Vagina (tissue), 2 donors: ENCODE measurements around the gene MORC3. TPM values are rescaled to one million over a fixed set of nuclear protein-coding genes. Genes with fewer than 3 reads are reported as not detected.

Experiments used
- DNase-seq, 2 donors: peaks; one replicate each; pipeline ENCODE4 v3.0.0-alpha.2; 2017; ENCODE audit errors: extremely low spot score in 2 of 2
- H3K27ac ChIP-seq: fragments of 200-600 bp; sonication (generic); one replicate; pipeline ENCODE4 v1.5.1; 2019
- H3K27me3 ChIP-seq: fragments of 200-600 bp; sonication (generic); one replicate; pipeline ENCODE4 v1.5.1; 2019
- H3K36me3 ChIP-seq, 2 donors: fragments of 200-600 bp; sonication (generic); one replicate each; pipeline ENCODE4 v1.5.1; 2017 to 2019
- H3K4me1 ChIP-seq: fragments of 200-600 bp; sonication (generic); one replicate; pipeline ENCODE4 v1.5.1; 2019
- H3K4me3 ChIP-seq, 2 donors: fragments of 200-600 bp; sonication (generic); 1 replicate in 1 of 2; 2 replicates in 1 of 2; pipeline ENCODE4 v1.5.1; 2016 to 2019
- H3K9me3 ChIP-seq: fragments of 200-600 bp; sonication (generic); one replicate; pipeline ENCODE4 v1.5.1; 2019
- POLR2A ChIP-seq, 2 donors: fragments of 450-650 bp; IDR thresholded peaks; one replicate each; pipeline ENCODE4 v1.6.1; 2017; ENCODE audit warnings: antibody characterized with exemption in 2 of 2, mild to moderate bottlenecking in 2 of 2, moderate library complexity in 2 of 2
- POLR2AphosphoS5 ChIP-seq, 2 donors: sonication (generic); formaldehyde crosslinking; IDR thresholded peaks; one replicate each; pipeline ENCODE4 v1.9.0; 2017; ENCODE audit warnings: antibody characterized with exemption in 2 of 2, mild to moderate bottlenecking in 2 of 2, low read depth in 1 of 2; ENCODE audit not compliant: insufficient read depth in 1 of 2
- intact Hi-C: fragments of 100-400 bp; cut with DNase I; formaldehyde crosslinking; loops from one replicate; pipeline ENCODE4 v1.15.1; 2023
- total RNA-seq: library from RNA; depleted of rRNA; stranded (reverse); fragments of >200 nt; gene quantifications from one replicate; pipeline ENCODE4 v1.2.3, GENCODE V29; 2016
- TF ChIP-seq, protein P1 (sequence below), 3 experiments: fragments of 450-650 bp in 2 of 3; fragments of 200-600 bp in 1 of 3; sonication (generic) in 1 of 3; IDR thresholded peaks; one replicate each; pipeline ENCODE4 v1.5.1; 2017 to 2019; ENCODE audit warnings: antibody characterized with exemption in 3 of 3, mild to moderate bottlenecking in 2 of 3, moderate library complexity in 2 of 3

MORC3 gene
- total RNA-seq, 1 donor from 2014 or later = 51.6 TPM

GRCh38 chr21:36402339-36402738 lies 82.3 kb downstream of the MORC3 start:
- Histone ChIP-seq H3K9me3 (no peaks in the 10 kb centered on the region), H3K27me3 (no peaks in the 10 kb centered on the region), H3K27ac (no peak overlapping the region), H3K4me3 (no peak overlapping the region), H3K4me1 (no peaks in the 10 kb centered on the region), H3K36me3 (no peaks in the 10 kb centered on the region)
- intact Hi-C loops = no loop called here
- no peak for DNase-seq
- TF ChIP-seq, protein P1, sequence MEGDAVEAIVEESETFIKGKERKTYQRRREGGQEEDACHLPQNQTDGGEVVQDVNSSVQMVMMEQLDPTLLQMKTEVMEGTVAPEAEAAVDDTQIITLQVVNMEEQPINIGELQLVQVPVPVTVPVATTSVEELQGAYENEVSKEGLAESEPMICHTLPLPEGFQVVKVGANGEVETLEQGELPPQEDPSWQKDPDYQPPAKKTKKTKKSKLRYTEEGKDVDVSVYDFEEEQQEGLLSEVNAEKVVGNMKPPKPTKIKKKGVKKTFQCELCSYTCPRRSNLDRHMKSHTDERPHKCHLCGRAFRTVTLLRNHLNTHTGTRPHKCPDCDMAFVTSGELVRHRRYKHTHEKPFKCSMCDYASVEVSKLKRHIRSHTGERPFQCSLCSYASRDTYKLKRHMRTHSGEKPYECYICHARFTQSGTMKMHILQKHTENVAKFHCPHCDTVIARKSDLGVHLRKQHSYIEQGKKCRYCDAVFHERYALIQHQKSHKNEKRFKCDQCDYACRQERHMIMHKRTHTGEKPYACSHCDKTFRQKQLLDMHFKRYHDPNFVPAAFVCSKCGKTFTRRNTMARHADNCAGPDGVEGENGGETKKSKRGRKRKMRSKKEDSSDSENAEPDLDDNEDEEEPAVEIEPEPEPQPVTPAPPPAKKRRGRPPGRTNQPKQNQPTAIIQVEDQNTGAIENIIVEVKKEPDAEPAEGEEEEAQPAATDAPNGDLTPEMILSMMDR (IDR thresholded peaks at IDR 0.05) = no peak
- TF ChIP-seq POLR2A (IDR thresholded peaks at IDR 0.05) (no peak), POLR2AphosphoS5 (IDR thresholded peaks at IDR 0.05; ENCODE audit: insufficient read depth in 1 of 2, low read depth in 1 of 2) (no peak)

DNA sequence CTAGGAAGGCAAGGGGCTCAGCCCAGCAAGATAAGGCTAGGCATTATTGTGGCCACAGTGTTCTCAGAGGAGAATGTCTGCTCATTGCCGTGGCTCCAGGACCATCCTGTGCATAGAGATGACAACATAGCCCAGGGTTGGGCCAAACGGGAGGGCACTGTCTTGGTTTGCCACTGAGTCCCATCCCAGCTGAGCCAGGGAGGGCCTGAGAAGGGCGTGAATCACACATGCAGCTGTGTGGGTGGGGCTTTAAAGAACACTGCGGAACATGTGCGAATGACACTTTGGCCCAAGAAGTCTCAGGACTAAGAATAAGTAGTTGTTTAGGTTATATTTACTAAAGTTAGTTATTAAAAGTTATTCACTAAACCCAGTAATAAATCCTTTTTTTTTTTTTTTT lies 83.7 kb downstream of the MORC3 start:
- no peak overlapping the region for H3K27ac ChIP-seq
- DNase-seq = no peak
- intact Hi-C loops = no loop called here
- H3K36me3 ChIP-seq = no peaks in the 10 kb centered on the region
- H3K4me3 ChIP-seq = no peak overlapping the region
- TF ChIP-seq POLR2AphosphoS5 (IDR thresholded peaks at IDR 0.05; ENCODE audit: insufficient read depth in 1 of 2, low read depth in 1 of 2) = no peak
- H3K27me3 ChIP-seq = no peaks in the 10 kb centered on the region
- no peaks in the 10 kb centered on the region for H3K4me1 ChIP-seq
- no peaks in the 10 kb centered on the region for H3K9me3 ChIP-seq

DNA sequence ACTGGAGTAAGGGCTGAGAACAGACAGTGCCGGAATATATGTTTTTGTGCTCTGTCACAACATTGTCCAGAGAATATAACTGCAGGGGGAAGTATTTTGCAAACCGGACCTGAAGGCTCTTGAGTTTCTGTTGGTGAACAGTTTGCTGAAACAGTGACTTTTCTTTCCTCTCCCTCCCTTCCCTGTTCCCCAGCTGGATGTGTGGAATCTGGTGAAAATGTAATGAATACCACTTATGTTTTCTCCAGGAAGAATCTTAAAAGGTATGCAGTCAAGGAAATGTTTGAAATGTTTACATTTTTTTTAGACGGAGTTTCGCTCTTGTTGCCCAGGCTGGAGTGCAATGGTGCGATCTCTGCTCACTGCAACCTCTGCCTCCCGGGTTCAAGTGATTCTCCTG lies 88.6 kb downstream of the MORC3 start:
- intact Hi-C loops = no loop called here
- H3K4me1 ChIP-seq = no peaks in the 10 kb centered on the region
- H3K36me3 ChIP-seq = no peaks in the 10 kb centered on the region
- H3K27ac ChIP-seq = no peak overlapping the region
- H3K4me3 ChIP-seq = no peak overlapping the region
- TF ChIP-seq POLR2AphosphoS5 (IDR thresholded peaks at IDR 0.05; ENCODE audit: insufficient read depth in 1 of 2, low read depth in 1 of 2) = no peak
- TF ChIP-seq, protein P1 (IDR thresholded peaks at IDR 0.05) = no peak
- no peak for TF ChIP-seq POLR2A (IDR thresholded peaks at IDR 0.05)
- DNase-seq = no peak
- no peaks in the 10 kb centered on the region for H3K27me3 ChIP-seq
- no peaks in the 10 kb centered on the region for H3K9me3 ChIP-seq

DNA sequence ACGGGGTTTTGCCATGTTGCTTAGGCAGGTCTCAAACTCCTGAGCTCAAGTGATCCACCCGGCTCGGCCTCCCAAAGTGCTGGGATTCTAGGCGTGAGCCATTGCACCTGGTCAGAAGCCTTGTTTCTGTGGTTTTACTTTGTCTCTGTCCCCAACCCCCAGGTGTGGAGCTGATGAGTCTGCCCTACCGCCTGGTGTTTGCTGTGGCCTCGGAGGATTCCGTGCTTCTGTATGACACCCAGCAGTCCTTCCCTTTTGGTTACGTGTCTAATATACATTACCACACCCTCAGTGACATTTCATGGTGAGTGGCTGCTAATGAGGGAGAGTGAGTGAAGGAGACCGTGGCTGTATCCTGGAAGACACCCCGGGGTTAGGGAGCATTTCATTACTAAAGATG lies 91.3 kb downstream of the MORC3 start:
- no peak for TF ChIP-seq POLR2AphosphoS5 (IDR thresholded peaks at IDR 0.05; ENCODE audit: insufficient read depth in 1 of 2, low read depth in 1 of 2)
- TF ChIP-seq, protein P1 (IDR thresholded peaks at IDR 0.05) = no peak
- no peak for TF ChIP-seq POLR2A (IDR thresholded peaks at IDR 0.05)
- H3K27ac ChIP-seq = no peak overlapping the region
- no peak overlapping the region for H3K4me3 ChIP-seq
- no peaks in the 10 kb centered on the region for H3K4me1 ChIP-seq
- H3K27me3 ChIP-seq = no peaks in the 10 kb centered on the region
- no peaks in the 10 kb centered on the region for H3K36me3 ChIP-seq
- H3K9me3 ChIP-seq = no peaks in the 10 kb centered on the region
- no peak for DNase-seq
- intact Hi-C loops = no loop called here

DNA sequence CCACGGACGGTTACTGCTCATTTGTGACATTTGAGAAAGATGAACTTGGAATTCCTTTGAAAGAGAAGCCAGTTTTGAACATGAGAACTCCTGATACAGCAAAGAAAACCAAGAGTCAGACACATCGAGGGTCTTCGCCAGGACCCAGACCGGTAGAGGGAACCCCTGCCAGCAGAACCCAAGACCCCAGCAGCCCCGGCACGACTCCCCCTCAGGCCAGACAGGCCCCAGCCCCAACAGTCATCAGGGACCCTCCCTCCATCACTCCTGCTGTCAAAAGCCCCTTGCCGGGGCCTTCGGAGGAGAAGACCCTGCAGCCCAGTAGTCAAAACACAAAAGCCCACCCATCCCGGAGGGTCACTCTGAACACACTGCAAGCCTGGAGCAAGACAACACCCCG lies 92.9 kb downstream of the MORC3 start:
- Histone ChIP-seq H3K27me3 (no peaks in the 10 kb centered on the region), H3K4me3 (no peak overlapping the region), H3K27ac (no peak overlapping the region), H3K4me1 (no peaks in the 10 kb centered on the region), H3K9me3 (no peaks in the 10 kb centered on the region), H3K36me3 (no peaks in the 10 kb centered on the region)
- intact Hi-C loops = no loop called here
- DNase-seq = no peak
- TF ChIP-seq, protein P1 (IDR thresholded peaks at IDR 0.05) = no peak
- no peak for TF ChIP-seq POLR2A (IDR thresholded peaks at IDR 0.05)
- TF ChIP-seq POLR2AphosphoS5 (IDR thresholded peaks at IDR 0.05; ENCODE audit: insufficient read depth in 1 of 2, low read depth in 1 of 2) = no peak

GRCh38 chr21:36415375-36415774 lies 95.4 kb downstream of the MORC3 start:
- intact Hi-C loops = no loop called here

More at GRCh38 chr21:36415375-36415774, 95.4 kb downstream of the MORC3 start:
- Histone ChIP-seq H3K4me3 (no peak overlapping the region), H3K9me3 (no peaks in the 10 kb centered on the region), H3K4me1 (no peaks in the 10 kb centered on the region), H3K27ac (no peak overlapping the region), H3K36me3 (no peaks in the 10 kb centered on the region), H3K27me3 (no peaks in the 10 kb centered on the region)
- TF ChIP-seq, protein P1 (IDR thresholded peaks at IDR 0.05) = no peak
- TF ChIP-seq POLR2A (IDR thresholded peaks at IDR 0.05) (no peak), POLR2AphosphoS5 (IDR thresholded peaks at IDR 0.05; ENCODE audit: insufficient read depth in 1 of 2, low read depth in 1 of 2) (no peak)
- no peak for DNase-seq
